Measurements from ENCODE around the gene FPGS. TPM values are rescaled to one million over a fixed set of nuclear protein-coding genes. Genes with fewer than 3 reads are reported as not detected.

FPGS gene
- total RNA-seq, 1 experiment from 2014 or later = 81.7 TPM

GRCh38 chr9:127812011-127812410 is 9.3 kb downstream of the FPGS start:
- Mint-ChIP-seq H3K4me1 (no peaks in the 10 kb centered on the region), H3K27me3 (ENCODE audit: low read depth) (no peaks in the 10 kb centered on the region), H3K4me3 (no peak overlapping the region), H3K27ac (no peak overlapping the region), H3K9me3 (no peaks in the 10 kb centered on the region), H3K36me3 (peaks cover 26% of the 10 kb centered on the region; the same call in 1 of the 2 replicates)
- DNase-seq (ENCODE audit: low spot score) (no peak), ATAC-seq (no peak)
- TF ChIP-seq NFYB (CRISPR knock-in tag; conservative IDR thresholded peaks at IDR 0.05; ENCODE audit: low read depth) (no peak), GTF2I (CRISPR knock-in tag; conservative IDR thresholded peaks at IDR 0.05) (no peak), NR3C1 (CRISPR knock-in tag; conservative IDR thresholded peaks at IDR 0.05; ENCODE audit: low read depth) (no peak), ZBTB21 (CRISPR knock-in tag; IDR thresholded peaks at IDR 0.05; ENCODE audit: borderline replicate concordance) (no peak), PRRX2 (CRISPR knock-in tag; IDR thresholded peaks at IDR 0.05) (no peak), KAT7 (CRISPR knock-in tag; IDR thresholded peaks at IDR 0.05; ENCODE audit: borderline replicate concordance) (no peak), MLX (CRISPR knock-in tag; IDR thresholded peaks at IDR 0.05) (no peak), NR2C2 (CRISPR knock-in tag; IDR thresholded peaks at IDR 0.05) (no peak), JUN (CRISPR knock-in tag; IDR thresholded peaks at IDR 0.05) (no peak), ZNF219 (CRISPR knock-in tag; IDR thresholded peaks at IDR 0.05; ENCODE audit: borderline replicate concordance) (no peak), GRHL2 (CRISPR knock-in tag; IDR thresholded peaks at IDR 0.05; ENCODE audit: insufficient replicate concordance, severe bottlenecking) (no peak), HMGXB4 (CRISPR knock-in tag; IDR thresholded peaks at IDR 0.05) (no peak)
- TF ChIP-seq, protein P1, sequence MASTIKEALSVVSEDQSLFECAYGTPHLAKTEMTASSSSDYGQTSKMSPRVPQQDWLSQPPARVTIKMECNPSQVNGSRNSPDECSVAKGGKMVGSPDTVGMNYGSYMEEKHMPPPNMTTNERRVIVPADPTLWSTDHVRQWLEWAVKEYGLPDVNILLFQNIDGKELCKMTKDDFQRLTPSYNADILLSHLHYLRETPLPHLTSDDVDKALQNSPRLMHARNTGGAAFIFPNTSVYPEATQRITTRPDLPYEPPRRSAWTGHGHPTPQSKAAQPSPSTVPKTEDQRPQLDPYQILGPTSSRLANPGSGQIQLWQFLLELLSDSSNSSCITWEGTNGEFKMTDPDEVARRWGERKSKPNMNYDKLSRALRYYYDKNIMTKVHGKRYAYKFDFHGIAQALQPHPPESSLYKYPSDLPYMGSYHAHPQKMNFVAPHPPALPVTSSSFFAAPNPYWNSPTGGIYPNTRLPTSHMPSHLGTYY (CRISPR knock-in tag; IDR thresholded peaks at IDR 0.05) = no peak
- TF ChIP-seq, protein P2, sequence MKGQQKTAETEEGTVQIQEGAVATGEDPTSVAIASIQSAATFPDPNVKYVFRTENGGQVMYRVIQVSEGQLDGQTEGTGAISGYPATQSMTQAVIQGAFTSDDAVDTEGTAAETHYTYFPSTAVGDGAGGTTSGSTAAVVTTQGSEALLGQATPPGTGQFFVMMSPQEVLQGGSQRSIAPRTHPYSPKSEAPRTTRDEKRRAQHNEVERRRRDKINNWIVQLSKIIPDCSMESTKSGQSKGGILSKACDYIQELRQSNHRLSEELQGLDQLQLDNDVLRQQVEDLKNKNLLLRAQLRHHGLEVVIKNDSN (CRISPR knock-in tag; IDR thresholded peaks at IDR 0.05) = no peak
- ChIA-PET CTCF (interaction anchor here (1.3 kb wide), 1 partner anchor 58 kb away, joined by 4 read pairs; no protein-coding TSS in a partner anchor), POLR2A (no interaction called here)

DNA sequence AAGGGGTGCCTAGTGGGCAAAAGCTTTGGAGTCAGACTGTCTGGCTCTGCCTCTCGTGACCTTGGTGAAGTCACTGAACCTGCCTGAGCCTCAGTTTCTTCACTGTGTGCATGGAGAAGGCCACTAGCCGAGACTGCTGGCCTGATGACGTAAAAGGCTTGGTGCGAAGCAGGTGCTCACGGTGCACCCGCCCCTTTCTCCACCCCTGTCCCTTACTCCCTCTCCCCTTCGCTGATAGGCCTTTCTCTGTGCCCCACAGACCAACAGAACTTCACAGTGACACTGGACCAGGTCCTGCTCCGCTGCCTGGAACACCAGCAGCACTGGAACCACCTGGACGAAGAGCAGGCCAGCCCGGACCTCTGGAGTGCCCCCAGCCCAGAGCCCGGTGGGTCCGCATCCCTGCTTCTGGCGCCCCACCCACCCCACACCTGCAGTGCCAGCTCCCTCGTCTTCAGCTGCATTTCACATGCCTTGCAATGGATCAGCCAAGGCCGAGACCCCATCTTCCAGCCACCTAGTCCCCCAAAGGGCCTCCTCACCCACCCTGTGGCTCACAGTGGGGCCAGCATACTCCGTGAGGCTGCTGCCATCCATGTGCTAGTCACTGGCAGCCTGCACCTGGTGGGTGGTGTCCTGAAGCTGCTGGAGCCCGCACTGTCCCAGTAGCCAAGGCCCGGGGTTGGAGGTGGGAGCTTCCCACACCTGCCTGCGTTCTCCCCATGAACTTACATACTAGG is 10.4 kb downstream of the FPGS start:
- no peaks in the 10 kb centered on the region for H3K9me3 Mint-ChIP-seq
- ATAC-seq = no peak
- ChIA-PET CTCF (interaction anchor here (1.1 to 2.0 kb wide), 3 partner anchors 12 to 56 kb away, joined by 3 to 6 read pairs (median 3); no protein-coding TSS in a partner anchor), POLR2A (no interaction called here)
- H3K4me3 Mint-ChIP-seq = no peak overlapping the region
- peaks cover 16% of the 10 kb centered on the region; the same call in 1 of the 2 replicates for H3K36me3 Mint-ChIP-seq
- TF ChIP-seq ZNF232 (CRISPR knock-in tag; IDR thresholded peaks at IDR 0.05) = no peak
- TF ChIP-seq JUN (CRISPR knock-in tag; IDR thresholded peaks at IDR 0.05) = no peak
- TF ChIP-seq ZNF121 (CRISPR knock-in tag; IDR thresholded peaks at IDR 0.05) = no peak
- TF ChIP-seq ZNF416 (CRISPR knock-in tag; IDR thresholded peaks at IDR 0.05) = no peak
- no peak for TF ChIP-seq SP1 (CRISPR knock-in tag; conservative IDR thresholded peaks at IDR 0.05)
- TF ChIP-seq NFE2L1 (CRISPR knock-in tag; IDR thresholded peaks at IDR 0.05) = no peak
- no peak for TF ChIP-seq NFYB (CRISPR knock-in tag; conservative IDR thresholded peaks at IDR 0.05; ENCODE audit: low read depth)
- no peaks in the 10 kb centered on the region for H3K4me1 Mint-ChIP-seq
- H3K27me3 Mint-ChIP-seq (ENCODE audit: low read depth) = no peaks in the 10 kb centered on the region
- no peak for DNase-seq (ENCODE audit: low spot score)
- H3K27ac Mint-ChIP-seq = no peak overlapping the region

All from WTC11 (cell line).